8988T (cell line): ENCODE results near the gene COPS8.

Source experiments
- DNase-seq: peaks from one replicate; pipeline ENCODE4 v3.0.0; 2011

The COPS8 gene

DNA sequence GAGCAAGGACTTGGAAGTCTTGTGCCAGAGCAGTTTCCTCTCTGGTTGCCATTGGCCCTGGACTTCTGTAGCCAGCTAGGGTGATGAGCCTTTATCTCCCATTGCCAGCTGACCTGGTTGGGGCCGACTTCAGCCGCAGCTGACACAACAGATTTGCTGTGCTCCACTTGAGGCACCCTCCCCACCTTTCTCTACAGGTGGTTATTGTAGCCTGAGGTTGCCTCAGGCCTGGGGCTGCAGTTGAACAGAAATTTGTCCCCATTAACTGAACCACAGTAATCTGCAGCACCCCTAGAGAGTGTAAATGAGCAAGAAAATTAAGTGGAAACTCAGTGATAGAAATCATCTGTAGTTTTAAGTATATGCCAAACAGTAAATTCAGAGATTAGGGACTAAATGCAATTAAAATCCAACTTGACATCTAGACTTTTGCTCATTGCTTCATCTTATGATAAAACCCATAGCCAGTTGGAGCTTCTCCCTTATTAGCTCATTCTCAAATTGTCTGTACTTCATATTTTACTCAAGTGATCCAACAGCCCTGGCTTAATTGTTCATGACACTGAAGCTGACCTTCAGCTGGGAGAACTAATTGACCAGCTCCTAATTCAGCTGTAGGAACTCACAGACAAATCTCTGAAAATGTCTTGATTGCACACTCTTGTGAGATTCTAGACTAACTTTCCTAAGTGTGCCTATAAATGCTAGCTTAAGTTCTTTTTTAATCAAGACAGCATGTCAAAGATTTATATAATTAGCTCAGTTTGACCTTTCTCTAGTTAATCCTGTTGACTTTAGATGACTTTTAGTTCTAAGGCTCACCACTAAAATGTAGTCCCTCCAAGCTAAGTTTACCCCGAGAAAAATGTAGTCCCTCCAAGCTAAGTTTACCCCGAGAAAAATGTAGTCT lies 48.9 kb downstream of the COPS8 start:
- DNase-seq: no peak

DNA sequence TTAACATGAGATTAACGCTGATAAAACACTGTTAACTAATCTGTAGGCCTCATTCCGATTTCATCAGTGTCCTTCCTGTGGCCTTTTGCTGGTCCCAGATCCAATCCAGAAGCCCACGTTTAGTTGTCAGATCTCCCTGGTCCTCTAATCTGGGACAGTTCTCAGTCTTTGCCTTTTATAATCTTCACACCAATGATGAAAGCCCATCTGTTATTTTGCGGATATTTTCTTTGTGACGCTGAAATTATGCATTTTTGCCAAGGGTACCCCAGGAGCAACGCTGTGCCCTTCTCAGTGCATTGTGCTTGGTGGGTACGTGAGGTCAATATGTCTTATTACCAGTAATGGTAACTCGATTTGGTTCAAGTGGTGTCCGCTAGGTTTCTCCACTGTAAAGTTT lies 51.1 kb downstream of the COPS8 start:
- no peak for DNase-seq

GRCh38 chr2:237137626-237138323 lies 52.1 kb downstream of the COPS8 start:
- DNase-seq: no peak

GRCh38 chr2:237139123-237139675 lies 53.5 kb downstream of the COPS8 start:
- no peak for DNase-seq

DNA sequence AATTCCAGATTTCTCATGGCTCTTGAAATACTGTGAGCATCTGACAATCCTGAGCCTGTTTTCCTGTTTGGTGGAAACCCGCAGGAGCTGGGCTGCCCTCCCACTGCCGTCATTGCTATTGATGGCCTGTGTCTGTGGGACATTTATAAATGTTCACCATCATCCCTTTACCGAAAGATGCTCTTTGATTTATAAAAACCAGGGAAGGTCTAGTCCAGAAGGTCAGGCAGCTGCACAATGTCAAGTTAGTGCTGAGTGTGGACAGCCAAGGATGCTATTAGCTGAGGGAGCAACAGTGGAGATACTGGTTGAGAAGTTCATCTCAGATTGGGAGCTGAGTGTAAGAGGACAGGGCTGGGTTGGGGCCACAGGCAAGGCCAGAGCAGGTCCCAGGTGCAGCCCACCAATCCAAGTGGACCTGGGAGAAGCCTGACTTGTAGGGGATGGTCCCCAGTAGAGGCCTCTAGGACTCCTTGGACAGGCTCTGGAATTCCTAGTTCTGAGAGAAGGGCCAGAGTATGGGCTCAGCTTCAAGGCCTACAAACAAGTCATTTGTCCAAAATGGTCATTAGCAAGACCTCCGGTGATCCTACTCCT lies 55.1 kb downstream of the COPS8 start:
- DNase-seq: no peak

DNA sequence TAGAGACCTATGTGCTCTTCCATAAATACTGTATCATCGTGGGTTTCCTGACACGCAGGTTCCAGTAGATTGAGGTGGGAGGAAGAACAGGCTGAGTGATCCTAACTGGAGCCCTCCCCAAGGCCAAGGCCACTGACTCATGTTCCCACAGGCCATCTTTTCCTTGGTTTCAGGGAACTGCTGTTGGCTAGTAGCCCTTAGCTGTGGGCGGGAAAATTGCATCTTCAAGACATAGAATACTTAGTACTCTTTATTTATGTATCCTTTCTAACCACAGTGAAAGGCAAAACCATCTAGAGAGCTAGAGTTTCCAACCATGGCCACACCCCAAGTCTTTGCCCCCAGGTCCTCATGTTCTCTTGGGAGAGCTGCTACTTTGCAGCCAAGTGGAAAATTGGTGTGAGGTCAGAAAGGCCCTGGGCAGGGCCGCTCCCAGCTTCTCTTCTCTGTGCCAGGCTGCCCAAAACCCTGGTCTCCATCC lies 55.9 kb downstream of the COPS8 start:
- no peak for DNase-seq

DNA sequence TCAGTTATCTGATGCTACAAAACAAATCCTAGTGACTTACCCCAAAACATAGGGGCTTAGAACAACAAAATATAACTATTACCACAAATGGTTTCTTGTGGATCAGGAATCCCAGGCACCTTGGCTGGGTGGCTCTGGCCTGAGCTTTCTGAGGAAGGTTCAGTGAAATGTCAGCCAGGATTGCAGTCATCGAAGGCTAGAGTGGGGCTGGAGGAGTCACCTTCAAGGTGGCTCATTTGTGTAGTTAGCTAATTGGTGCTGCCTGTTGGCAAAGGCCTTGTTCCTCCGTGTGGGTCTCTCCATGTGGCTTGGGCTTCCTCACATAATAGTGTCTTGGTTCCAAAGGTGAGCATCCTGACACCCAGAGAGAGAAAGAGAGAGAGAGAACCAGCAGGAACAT lies 57.4 kb downstream of the COPS8 start:
- DNase-seq: no peak

- DNase-seq: no peak
Observed at GRCh38 chr2:237143676-237144440, 58.2 kb downstream of the COPS8 start.

DNA sequence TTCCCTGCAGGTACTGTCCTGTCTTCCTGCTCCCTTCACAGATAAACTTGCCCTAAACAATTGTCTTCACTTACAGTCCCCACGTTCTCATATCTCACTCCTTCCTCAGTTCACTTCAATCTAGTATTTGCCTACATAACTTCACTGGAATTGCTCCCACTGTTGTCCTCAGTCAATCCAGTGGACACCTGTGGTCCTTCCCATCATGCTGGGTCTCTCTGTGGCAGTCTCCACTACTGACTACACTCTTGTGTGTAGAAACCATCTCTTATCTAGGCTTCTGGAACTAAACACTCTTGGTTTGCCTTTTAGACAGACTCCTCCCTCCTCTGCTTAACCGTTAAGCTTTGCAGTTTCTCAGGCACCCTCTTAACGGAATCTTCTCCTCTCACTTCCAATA lies 58.8 kb downstream of the COPS8 start:
- DNase-seq: no peak

GRCh38 chr2:237147317-237147716 lies 61.6 kb downstream of the COPS8 start:
- DNase-seq: no peak

DNA sequence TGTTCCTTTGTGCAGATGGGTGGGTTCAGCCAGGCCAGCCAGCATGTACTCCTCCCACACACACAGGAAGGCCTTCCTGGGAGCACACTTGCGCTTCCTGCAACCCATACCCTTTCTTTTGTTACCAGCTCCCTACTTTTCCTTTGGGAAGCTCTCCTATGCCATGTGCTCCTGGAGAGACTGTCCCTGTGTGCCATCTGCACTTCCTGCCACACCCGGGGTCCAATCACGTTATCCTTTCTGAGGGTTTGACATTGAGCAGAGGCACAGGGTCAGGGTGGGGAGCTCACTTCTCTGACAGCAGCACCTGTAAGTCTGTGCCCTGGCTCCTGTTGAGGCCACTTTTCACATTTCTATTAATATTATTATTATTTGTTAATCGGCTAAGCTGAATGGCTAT lies 62.9 kb downstream of the COPS8 start:
- no peak for DNase-seq

GRCh38 chr2:237149425-237149824 lies 63.7 kb downstream of the COPS8 start:
- no peak for DNase-seq
